ENCODE results near the gene PTH2R.
A peak's percentile ranks its signal among the peaks of the same experiment; 100 is the strongest.
"Not testable (repeated sequence)": the region's sequence is repeated elsewhere in the genome, so short reads cannot be mapped to it uniquely, and the experiment has no call there.

PTH2R gene

GRCh38 chr2:208386541-208386940, 20.1 kb upstream of the PTH2R start:
- Histone ChIP-seq H3K27me3 (ENCODE audit: insufficient read depth, poor library complexity, severe bottlenecking) (no peaks in the 10 kb centered on the region), H3K27ac (replicated peaks) (no peak overlapping the region), H3K4me3 (replicated peaks; ENCODE audit: insufficient read depth, low read length) (no peak overlapping the region)
- TF ChIP-seq REST (IDR thresholded peaks at IDR 0.05; ENCODE audit: insufficient replicate concordance, low read depth) (no peak), SPI1 (IDR thresholded peaks at IDR 0.05; ENCODE audit: borderline replicate concordance, low read depth) (peak; percentile 21; the same call in 1 of the 2 replicates)
- no peak for DNase-seq (ENCODE audit: low read depth in 1 of 2, low spot score in 1 of 2)

DNA sequence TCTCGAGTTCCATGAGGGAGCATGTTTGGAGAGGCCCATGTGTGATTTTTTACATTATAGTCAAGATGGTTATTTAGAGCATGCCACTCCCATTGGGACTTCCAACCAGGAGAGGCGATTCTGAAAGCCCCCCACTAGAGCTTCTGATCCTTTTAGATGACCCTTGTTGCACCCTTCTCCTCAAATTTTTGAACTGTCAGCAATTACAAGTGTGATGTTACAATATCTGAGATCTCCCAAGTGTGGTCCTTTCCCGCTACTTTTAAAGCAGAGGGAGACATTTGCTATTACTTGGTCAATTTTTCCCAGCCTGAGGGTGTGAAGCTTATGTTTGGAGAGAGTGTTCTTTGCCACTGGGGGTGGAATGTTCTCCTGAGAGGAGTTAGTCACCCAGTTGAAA, 16.7 kb upstream of the PTH2R start:
- Histone ChIP-seq H3K27ac (replicated peaks) (no peak overlapping the region), H3K4me3 (replicated peaks; ENCODE audit: insufficient read depth, low read length) (no peak overlapping the region), H3K27me3 (ENCODE audit: insufficient read depth, poor library complexity, severe bottlenecking) (no peaks in the 10 kb centered on the region)
- TF ChIP-seq REST (IDR thresholded peaks at IDR 0.05; ENCODE audit: insufficient replicate concordance, low read depth) (no peak), GABPA (IDR thresholded peaks at IDR 0.05; ENCODE audit: low read depth) (no peak), SPI1 (IDR thresholded peaks at IDR 0.05; ENCODE audit: borderline replicate concordance, low read depth) (no peak), POLR2AphosphoS5 (IDR thresholded peaks at IDR 0.05; ENCODE audit: low read depth) (no peak)
- TF ChIP-seq, protein P1, sequence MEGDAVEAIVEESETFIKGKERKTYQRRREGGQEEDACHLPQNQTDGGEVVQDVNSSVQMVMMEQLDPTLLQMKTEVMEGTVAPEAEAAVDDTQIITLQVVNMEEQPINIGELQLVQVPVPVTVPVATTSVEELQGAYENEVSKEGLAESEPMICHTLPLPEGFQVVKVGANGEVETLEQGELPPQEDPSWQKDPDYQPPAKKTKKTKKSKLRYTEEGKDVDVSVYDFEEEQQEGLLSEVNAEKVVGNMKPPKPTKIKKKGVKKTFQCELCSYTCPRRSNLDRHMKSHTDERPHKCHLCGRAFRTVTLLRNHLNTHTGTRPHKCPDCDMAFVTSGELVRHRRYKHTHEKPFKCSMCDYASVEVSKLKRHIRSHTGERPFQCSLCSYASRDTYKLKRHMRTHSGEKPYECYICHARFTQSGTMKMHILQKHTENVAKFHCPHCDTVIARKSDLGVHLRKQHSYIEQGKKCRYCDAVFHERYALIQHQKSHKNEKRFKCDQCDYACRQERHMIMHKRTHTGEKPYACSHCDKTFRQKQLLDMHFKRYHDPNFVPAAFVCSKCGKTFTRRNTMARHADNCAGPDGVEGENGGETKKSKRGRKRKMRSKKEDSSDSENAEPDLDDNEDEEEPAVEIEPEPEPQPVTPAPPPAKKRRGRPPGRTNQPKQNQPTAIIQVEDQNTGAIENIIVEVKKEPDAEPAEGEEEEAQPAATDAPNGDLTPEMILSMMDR (IDR thresholded peaks at IDR 0.05; ENCODE audit: insufficient read depth, low read length), result no peak
- no peak for DNase-seq (ENCODE audit: low read depth in 1 of 2, low spot score in 1 of 2)

DNA sequence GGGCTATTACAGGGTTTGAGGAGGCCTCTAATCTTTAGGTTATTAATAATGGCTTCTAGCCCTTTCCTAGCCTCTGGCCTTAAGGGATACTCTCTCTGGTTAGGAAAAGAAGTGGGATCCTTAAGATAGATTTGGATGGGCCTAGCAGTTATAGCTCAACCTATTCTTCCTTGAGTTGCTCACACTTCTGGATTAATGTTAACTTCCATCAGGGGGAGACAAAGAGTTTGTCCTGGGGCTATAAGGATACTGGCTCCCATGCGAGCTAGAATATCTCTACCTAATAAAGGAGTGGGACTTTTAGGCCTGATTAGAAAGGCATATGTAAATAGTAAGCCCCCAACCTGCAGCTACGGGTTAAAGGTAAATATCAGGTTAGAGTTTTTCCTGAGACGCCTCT, 14.3 kb upstream of the PTH2R start:
- TF ChIP-seq, protein P1 (IDR thresholded peaks at IDR 0.05; ENCODE audit: insufficient read depth, low read length), result no peak
- TF ChIP-seq SPI1 (IDR thresholded peaks at IDR 0.05; ENCODE audit: borderline replicate concordance, low read depth), result no peak
- TF ChIP-seq REST (IDR thresholded peaks at IDR 0.05; ENCODE audit: insufficient replicate concordance, low read depth), result no peak
- no peak for DNase-seq (ENCODE audit: low read depth in 1 of 2, low spot score in 1 of 2)
- no peak overlapping the region for H3K27ac ChIP-seq (replicated peaks)
- H3K4me3 ChIP-seq (replicated peaks; ENCODE audit: insufficient read depth, low read length), result no peak overlapping the region
- H3K27me3 ChIP-seq (ENCODE audit: insufficient read depth, poor library complexity, severe bottlenecking), result no peaks in the 10 kb centered on the region

DNA sequence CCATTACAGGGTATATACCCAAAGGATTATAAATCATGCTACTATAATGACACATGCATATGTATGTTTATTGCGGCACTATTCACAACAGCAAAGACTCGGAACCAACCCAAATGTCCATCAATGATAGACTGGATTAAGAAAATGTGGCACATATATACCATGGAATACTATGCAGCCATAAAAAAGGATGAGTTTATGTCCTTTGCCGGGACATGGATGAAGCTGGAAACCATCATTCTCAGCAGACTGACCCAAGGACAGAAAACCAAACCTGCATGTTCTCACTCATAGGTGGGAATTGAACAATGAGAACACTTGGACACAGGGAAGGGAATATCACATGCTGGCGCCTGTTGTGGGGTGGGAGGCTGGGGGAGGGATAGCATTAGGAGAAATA, 9.8 kb upstream of the PTH2R start:
- H3K4me3 ChIP-seq (replicated peaks; ENCODE audit: insufficient read depth, low read length); H3K27me3 ChIP-seq (ENCODE audit: insufficient read depth, poor library complexity, severe bottlenecking); DNase-seq (ENCODE audit: low read depth in 1 of 2, low spot score in 1 of 2); H3K27ac ChIP-seq (replicated peaks): not testable (repeated sequence)
